Body of pancreas (tissue), 4 donors: ENCODE results near the gene GBP7. TPM values are rescaled to one million over a fixed set of nuclear protein-coding genes. Genes with fewer than 3 reads are reported as not detected.
A peak's percentile ranks its signal among the peaks of the same experiment; 100 is the strongest.

Source experiments
- ATAC-seq: fragments of 150-250 bp; one replicate; pipeline ENCODE4 v1.9.1; 2016
- DNase-seq, 4 donors: peaks; one replicate each; pipeline ENCODE4 v3.0.0-alpha.2; 2019
- H3K27ac ChIP-seq, 4 donors: fragments of 200-600 bp; sonication (generic); 1 replicate in 3 of 4; 2 replicates in 1 of 4; pipeline versions ENCODE4 v1.5.1 to v1.6.1; 2016 to 2019; ENCODE audit warnings: mild to moderate bottlenecking in 1 of 4, mixed read lengths in 1 of 4, moderate library complexity in 1 of 4
- H3K27me3 ChIP-seq, 2 donors: fragments of 200-600 bp; sonication (generic); one replicate each; pipeline ENCODE4 v1.6.0; 2016; ENCODE audit warnings: mild to moderate bottlenecking in 1 of 2
- H3K36me3 ChIP-seq, 2 donors: fragments of 200-600 bp; sonication (generic); replicated peaks in 1 of 2; 2 replicates each; pipeline ENCODE4 v1.5.1; 2016; ENCODE audit warnings: low read depth in 2 of 2; ENCODE audit not compliant: insufficient read depth in 1 of 2
- H3K4me1 ChIP-seq: fragments of 200-600 bp; sonication (generic); one replicate; pipeline ENCODE4 v1.6.0; 2016
- H3K4me3 ChIP-seq, 2 donors: fragments of 200-600 bp; sonication (generic); 1 replicate in 1 of 2; 2 replicates in 1 of 2; pipeline ENCODE4 v1.5.1; 2016 to 2019
- H3K9me3 ChIP-seq, 3 donors: fragments of 200-600 bp; sonication (generic); 1 replicate in 2 of 3; 2 replicates in 1 of 3; pipeline ENCODE4 v1.5.1; 2016
- POLR2A ChIP-seq, 3 donors: fragments of 450-650 bp; IDR thresholded peaks; one replicate each; pipeline ENCODE4 v1.6.1; 2016; ENCODE audit warnings: antibody characterized with exemption in 3 of 3, mild to moderate bottlenecking in 2 of 3
- WGBS, 2 donors: methylation state at CpG; one replicate each; pipeline ENCODE4 v1.1.5; 2017; 5-methylcytosine and 5-hydroxymethylcytosine counted together
- intact Hi-C: fragments of 100-400 bp; cut with DNase I; formaldehyde crosslinking; loops from one replicate; pipeline ENCODE4 v1.15.1; 2023
- total RNA-seq, 2 donors: library from RNA; depleted of rRNA; stranded (reverse); fragments of >200 nt; gene quantifications; one replicate each; pipeline ENCODE4 v1.1.0, GENCODE V29; 2016
- TF ChIP-seq, protein P1 (sequence below), 7 experiments: fragments of 450-650 bp in 4 of 7; fragments of 200-600 bp in 3 of 7; sonication (generic) in 3 of 7; IDR thresholded peaks; one replicate each; pipeline ENCODE4 v1.5.1; 2016 to 2019; ENCODE audit warnings: antibody characterized with exemption in 7 of 7

GBP7 gene
- total RNA-seq, 2 donors from 2014 or later, result not detected

DNA sequence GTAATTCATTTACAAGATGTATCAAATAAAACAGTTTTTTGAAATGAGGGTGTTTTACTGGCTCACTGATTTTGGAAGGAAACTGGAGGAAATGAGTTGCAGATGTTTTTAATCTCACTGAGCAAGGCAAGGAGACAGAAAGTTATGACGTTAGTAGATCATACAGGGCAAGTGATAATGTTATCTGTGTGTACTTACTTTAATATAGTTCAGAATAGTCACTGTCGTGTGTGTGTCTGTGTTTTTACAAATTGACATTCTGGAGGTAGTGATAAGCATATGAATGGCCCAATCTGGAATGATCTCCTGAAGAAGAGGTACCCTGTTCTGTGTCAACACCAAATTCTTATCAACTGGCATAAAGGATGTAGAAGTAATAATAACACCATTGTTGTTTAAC is 24.9 kb upstream of the GBP7 start:
- Histone ChIP-seq H3K27ac (no peak overlapping the region), H3K27me3 (no peaks in the 10 kb centered on the region), H3K9me3 (peaks cover 0 to 8% (median 0%) of the 10 kb centered on the region in 3 donors), H3K4me3 (no peak overlapping the region), H3K4me1 (peaks cover 11% of the 10 kb centered on the region), H3K36me3 (no peaks in the 10 kb centered on the region)
- DNase-seq, result no peak
- TF ChIP-seq POLR2A (IDR thresholded peaks at IDR 0.05), result no peak
- TF ChIP-seq, protein P1, sequence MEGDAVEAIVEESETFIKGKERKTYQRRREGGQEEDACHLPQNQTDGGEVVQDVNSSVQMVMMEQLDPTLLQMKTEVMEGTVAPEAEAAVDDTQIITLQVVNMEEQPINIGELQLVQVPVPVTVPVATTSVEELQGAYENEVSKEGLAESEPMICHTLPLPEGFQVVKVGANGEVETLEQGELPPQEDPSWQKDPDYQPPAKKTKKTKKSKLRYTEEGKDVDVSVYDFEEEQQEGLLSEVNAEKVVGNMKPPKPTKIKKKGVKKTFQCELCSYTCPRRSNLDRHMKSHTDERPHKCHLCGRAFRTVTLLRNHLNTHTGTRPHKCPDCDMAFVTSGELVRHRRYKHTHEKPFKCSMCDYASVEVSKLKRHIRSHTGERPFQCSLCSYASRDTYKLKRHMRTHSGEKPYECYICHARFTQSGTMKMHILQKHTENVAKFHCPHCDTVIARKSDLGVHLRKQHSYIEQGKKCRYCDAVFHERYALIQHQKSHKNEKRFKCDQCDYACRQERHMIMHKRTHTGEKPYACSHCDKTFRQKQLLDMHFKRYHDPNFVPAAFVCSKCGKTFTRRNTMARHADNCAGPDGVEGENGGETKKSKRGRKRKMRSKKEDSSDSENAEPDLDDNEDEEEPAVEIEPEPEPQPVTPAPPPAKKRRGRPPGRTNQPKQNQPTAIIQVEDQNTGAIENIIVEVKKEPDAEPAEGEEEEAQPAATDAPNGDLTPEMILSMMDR (IDR thresholded peaks at IDR 0.05), result no peak
- no peak for ATAC-seq
- intact Hi-C loops, result no loop called here
- WGBS, 2 donors, result 13 to 14% methylated on average over 2 of the region's 2 CpGs

DNA sequence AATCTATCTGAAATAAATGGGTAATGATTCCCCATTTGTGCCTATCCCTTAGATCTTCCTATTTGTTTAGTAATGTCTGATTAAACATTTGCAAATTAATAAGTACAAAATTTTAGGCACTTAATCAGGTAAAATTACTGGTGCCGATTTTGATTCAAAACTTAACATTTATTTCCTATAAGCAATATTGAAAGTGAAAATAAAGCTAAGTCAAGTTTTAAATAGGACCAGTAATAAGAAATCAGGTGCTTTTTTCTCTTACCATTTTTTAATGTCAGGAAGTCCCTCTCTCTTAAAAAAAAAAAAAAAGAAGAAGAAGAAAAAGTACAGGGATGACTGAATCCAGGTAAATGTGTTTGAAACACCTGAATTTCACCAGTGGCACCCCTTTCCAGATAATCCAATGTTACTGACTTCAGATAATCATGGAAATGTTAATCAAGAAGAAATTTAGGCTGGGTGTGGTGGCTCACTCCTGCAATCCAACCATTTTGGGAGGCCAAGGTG is 23.8 kb upstream of the GBP7 start:
- TF ChIP-seq POLR2A (IDR thresholded peaks at IDR 0.05), result no peak
- TF ChIP-seq, protein P1 (IDR thresholded peaks at IDR 0.05), result no peak
- Histone ChIP-seq H3K27me3 (no peaks in the 10 kb centered on the region), H3K27ac (peak overlapping the region in 1 of 4 donors; percentile 67), H3K9me3 (no peaks in the 10 kb centered on the region), H3K4me1 (peaks cover 11% of the 10 kb centered on the region), H3K36me3 (no peaks in the 10 kb centered on the region), H3K4me3 (no peak overlapping the region)
- 63 to 66% methylated on average over 1 of the region's 1 CpG for WGBS, 2 donors
- DNase-seq (no peak), ATAC-seq (no peak)
- intact Hi-C loops, result no loop called here

DNA sequence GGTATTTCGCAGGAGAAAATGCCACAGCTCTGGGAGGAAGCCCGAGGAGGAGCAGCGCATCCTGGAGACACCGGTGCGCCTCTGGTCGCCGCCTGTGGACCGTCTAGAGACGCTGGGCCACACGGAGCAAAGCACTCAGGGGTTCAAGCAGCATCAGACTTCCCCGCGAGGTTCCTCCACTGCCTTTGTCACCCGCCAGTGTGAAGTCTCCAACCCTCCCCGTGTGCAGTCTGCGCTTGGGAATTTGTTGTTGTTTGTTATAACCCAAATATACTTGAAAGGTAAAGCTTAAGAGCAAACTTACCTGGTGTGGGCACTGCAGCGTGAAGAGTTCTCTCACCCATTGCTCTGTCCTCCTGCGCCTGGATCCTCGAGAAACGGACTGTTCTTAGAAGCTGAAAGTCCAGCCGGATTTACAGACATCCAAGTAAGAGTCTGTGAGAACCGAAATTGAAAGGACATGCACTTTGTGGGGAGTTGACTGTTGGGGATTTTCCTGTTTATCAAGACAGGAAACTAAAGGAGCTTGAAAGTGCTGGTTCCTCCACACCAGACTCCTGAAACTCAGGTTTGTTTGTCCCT is 22.8 kb upstream of the GBP7 start, which contains the start of gene GBP4:
GBP4 (minus strand) TSS at position 452 of the 582 bp plus-strand sequence; CDS start at position 344, 108 bp downstream.
- peaks cover 11% of the 10 kb centered on the region for H3K4me1 ChIP-seq
- ATAC-seq, result peak; percentile 42
- H3K27ac ChIP-seq, result peak within 1 kb of the TSS in 2 of 4 donors; percentile 17 to 67
- H3K4me3 ChIP-seq, result peak within 1 kb of the TSS in 1 of 2 donors; percentile 4
- TF ChIP-seq, protein P1 (IDR thresholded peaks at IDR 0.05), result no peak
- TF ChIP-seq POLR2A (IDR thresholded peaks at IDR 0.05), result no peak
- no peaks in the 10 kb centered on the region for H3K36me3 ChIP-seq
- H3K9me3 ChIP-seq, result no peaks in the 10 kb centered on the region
- peak in 3 of 4 donors; percentile 14 to 22 (median 21) for DNase-seq
- intact Hi-C loops, result no loop called here
- 8 to 16% methylated on average over 21 of the region's 21 CpGs for WGBS, 2 donors
- no peaks in the 10 kb centered on the region for H3K27me3 ChIP-seq

- TF ChIP-seq, protein P1 (IDR thresholded peaks at IDR 0.05), result no peak
- TF ChIP-seq POLR2A (IDR thresholded peaks at IDR 0.05), result no peak
- H3K27ac ChIP-seq, result peak overlapping the region in 1 of 4 donors; percentile 67
- no peaks in the 10 kb centered on the region for H3K36me3 ChIP-seq
- peak overlapping the region in 1 of 2 donors; percentile 4 for H3K4me3 ChIP-seq
- 2 to 4% methylated on average over 8 of the region's 8 CpGs for WGBS, 2 donors
- peaks cover 11% of the 10 kb centered on the region for H3K4me1 ChIP-seq
- H3K27me3 ChIP-seq, result no peaks in the 10 kb centered on the region
- intact Hi-C loops, result no loop called here
- DNase-seq (no peak), ATAC-seq (no peak)
- H3K9me3 ChIP-seq, result no peaks in the 10 kb centered on the region
Measured at GRCh38 chr1:89198081-89198480, 22.3 kb upstream of the GBP7 start.

- ATAC-seq (no peak), DNase-seq (no peak)
- Histone ChIP-seq H3K27ac (no peak overlapping the region), H3K4me1 (peaks cover 11% of the 10 kb centered on the region), H3K36me3 (no peaks in the 10 kb centered on the region), H3K9me3 (no peaks in the 10 kb centered on the region), H3K4me3 (no peak overlapping the region), H3K27me3 (no peaks in the 10 kb centered on the region)
- TF ChIP-seq POLR2A (IDR thresholded peaks at IDR 0.05), result no peak
- intact Hi-C loops, result no loop called here
- WGBS, 2 donors, result 73 to 84% methylated on average over 3 of the region's 3 CpGs
Measured at GRCh38 chr1:89195476-89195875, 19.7 kb upstream of the GBP7 start.
